Measurements from ENCODE around the gene CPOX. TPM values are rescaled to one million over a fixed set of nuclear protein-coding genes. Genes with fewer than 3 reads are reported as not detected.

CPOX gene
- 37.1 and 48.7 TPM in 2 replicates for total RNA-seq

DNA sequence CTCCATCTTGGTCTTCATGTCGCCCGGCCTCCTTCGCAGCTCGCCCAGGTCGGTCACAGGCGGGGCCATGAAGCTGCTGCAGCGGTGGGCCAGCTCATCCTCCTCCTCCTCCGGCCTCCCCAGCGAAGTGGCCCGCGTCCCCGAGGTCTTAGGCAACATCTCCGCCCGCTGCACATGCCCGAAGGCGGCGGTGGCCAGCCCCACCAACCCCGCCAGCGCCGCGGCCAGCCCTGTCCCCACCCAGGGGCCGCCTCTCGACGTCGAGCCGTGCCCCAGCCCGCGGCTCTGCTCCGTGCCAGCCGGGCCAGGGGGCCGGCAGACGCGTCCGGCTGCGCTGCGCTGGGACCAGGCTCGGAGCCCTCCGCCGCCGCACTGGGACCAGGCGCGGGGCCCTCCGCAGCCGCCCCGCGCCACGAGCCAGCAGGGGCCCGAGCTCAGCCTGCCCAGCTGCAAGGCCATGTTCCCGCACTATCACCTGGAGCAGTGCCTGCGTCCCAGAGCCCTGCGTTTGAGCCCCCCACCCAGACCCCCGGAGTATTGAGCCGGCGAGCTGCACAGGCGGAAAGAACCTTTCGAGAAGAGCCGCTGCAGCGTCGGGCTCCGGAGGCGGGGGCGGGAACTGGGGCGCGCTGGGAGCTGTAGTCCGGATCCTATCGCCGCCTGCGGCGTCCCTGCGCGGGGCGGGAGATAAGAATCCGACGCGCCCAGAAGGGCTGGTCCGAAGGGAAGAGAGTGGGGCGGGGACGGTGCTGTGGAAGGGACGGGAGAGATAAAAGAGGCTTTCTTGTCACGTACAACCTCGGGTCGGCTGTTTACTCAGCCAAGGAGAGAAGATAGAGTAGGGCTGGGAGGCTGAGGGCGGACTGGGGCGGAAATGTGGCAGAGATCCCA, at the start of gene CPOX:
Gene CPOX (minus strand): TSS at position 566 of the 891 bp plus-strand sequence. CDS start 107 bp downstream, at position 459.

DNA sequence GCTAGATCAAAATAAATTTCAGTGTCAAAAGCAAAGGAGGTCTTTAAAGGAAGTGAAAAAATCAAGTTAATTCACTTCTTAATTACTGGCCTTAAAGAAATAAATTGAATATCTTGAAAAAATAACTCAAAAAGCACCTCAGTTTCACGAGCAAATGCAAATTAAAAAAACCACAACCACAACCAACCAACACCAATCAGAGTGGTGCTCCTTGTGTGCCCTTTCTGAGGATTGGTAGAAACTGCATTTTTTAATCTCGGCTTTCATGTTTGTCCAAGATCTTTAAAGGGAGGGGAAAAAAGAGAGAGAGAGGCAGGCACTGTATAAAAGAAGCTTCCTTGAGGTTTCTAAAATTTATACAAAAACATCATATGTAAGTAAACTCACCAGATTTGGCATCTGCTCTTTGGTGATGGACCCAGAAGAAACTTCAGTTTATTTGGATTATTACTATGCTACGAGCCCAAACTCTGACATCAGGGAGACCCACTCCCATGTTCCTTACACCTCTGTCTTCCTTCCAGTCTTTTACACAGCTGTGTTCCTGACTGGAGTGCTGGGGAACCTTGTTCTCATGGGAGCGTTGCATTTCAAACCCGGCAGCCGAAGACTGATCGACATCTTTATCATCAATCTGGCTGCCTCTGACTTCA, 61.7 kb downstream of the CPOX start, which contains the start of gene GPR15:
Gene GPR15 (plus strand): TSS at position 357 of the 653 bp plus-strand sequence. CDS start 56 bp downstream, at position 413.

Other genes with a start within 250 kb of the CPOX start
- gene OR5K4, start 239.8 kb downstream of the CPOX start, total RNA-seq = not detected in 2 replicates
- gene OR5K3, start 202.9 kb downstream of the CPOX start, total RNA-seq = not detected in 2 replicates
- not detected in 2 replicates for gene OR5K1, start 130.4 kb downstream of the CPOX start, total RNA-seq
- gene OR5K2, start 95.9 kb downstream of the CPOX start, total RNA-seq = not detected in 2 replicates
- 52.7 and 53.2 TPM in 2 replicates for gene CLDND1, start 70.7 kb downstream of the CPOX start, total RNA-seq
- gene GPR15, start 61.6 kb downstream of the CPOX start, total RNA-seq = not detected in 2 replicates
- gene ST3GAL6, start 169.7 kb upstream of the CPOX start, total RNA-seq = 11.0 and 12.0 TPM in 2 replicates